Neural crest cell (in vitro differentiated cells): ENCODE data around the gene ETV6. TPM values are rescaled to one million over a fixed set of nuclear protein-coding genes. Genes with fewer than 3 reads are reported as not detected.

Experiments
- DNase-seq: peaks from one replicate; pipeline ENCODE4 v3.0.0; 2021; ENCODE audit warnings: low read depth, mixed read lengths, low spot score
- H3K27ac Mint-ChIP-seq: one replicate; pipeline ENCODE4 v1.8.0; 2021; ENCODE audit warnings: mild to moderate bottlenecking, mixed read lengths; ENCODE audit not compliant: unreplicated experiment
- H3K27me3 Mint-ChIP-seq: 2 replicates; pipeline ENCODE4 v1.8.0; 2021; ENCODE audit warnings: low read depth, mild to moderate bottlenecking, mixed read lengths
- H3K36me3 Mint-ChIP-seq: 2 replicates; pipeline ENCODE4 v1.8.0; 2021; ENCODE audit warnings: low read depth, mild to moderate bottlenecking, mixed read lengths
- H3K4me1 Mint-ChIP-seq: 2 replicates; pipeline ENCODE4 v1.8.0; 2021; ENCODE audit warnings: mixed read lengths
- H3K4me3 Mint-ChIP-seq: one replicate; pipeline ENCODE4 v1.8.0; 2021; ENCODE audit warnings: mild to moderate bottlenecking, mixed read lengths
- H3K9me3 Mint-ChIP-seq: 2 replicates; pipeline ENCODE4 v1.8.0; 2021; ENCODE audit warnings: mixed read lengths
- total RNA-seq: library from RNA; stranded (reverse); gene quantifications from 2 replicates; pipeline ENCODE4 v1.2.1, GENCODE V29; 2021
- TF ChIP-seq, protein P1 (sequence below): fragments of 200-600 bp; sonication (generic); conservative IDR thresholded peaks from 2 replicates; pipeline ENCODE4 v1.5.0; 2021; ENCODE audit warnings: antibody characterized with exemption, mild to moderate bottlenecking

ETV6 gene
- total RNA-seq, 1 donor from 2014 or later = 18.7 TPM

DNA sequence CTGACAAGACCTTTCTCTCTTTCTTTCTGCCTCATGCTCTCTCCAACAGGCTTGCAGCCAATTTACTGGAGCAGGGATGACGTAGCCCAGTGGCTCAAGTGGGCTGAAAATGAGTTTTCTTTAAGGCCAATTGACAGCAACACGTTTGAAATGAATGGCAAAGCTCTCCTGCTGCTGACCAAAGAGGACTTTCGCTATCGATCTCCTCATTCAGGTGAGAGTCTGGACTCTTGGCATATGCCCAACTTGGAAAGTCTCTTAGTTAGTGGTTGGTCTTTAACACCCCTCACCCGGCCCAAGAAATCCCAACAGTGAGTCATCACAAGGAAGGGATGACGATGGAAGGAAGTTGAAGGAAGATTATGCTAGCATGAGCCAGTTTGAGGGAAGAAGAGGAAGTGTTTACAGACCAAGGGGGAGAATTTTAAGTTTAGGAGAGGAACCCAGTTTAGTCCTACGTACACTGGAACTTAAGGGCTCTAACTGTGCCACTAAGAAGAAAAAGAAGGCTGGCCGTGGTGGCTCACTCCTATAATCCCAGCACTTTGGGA is 189.7 kb downstream of the ETV6 start:
- Mint-ChIP-seq H3K4me1 (peaks cover under 1% of the 10 kb centered on the region), H3K36me3 (peaks cover 19% of the 10 kb centered on the region), H3K4me3 (no peak overlapping the region), H3K27ac (peak overlapping the region; percentile 9), H3K9me3 (peaks cover 2% of the 10 kb centered on the region), H3K27me3 (no peaks in the 10 kb centered on the region)
- DNase-seq = no peak
- TF ChIP-seq, protein P1, sequence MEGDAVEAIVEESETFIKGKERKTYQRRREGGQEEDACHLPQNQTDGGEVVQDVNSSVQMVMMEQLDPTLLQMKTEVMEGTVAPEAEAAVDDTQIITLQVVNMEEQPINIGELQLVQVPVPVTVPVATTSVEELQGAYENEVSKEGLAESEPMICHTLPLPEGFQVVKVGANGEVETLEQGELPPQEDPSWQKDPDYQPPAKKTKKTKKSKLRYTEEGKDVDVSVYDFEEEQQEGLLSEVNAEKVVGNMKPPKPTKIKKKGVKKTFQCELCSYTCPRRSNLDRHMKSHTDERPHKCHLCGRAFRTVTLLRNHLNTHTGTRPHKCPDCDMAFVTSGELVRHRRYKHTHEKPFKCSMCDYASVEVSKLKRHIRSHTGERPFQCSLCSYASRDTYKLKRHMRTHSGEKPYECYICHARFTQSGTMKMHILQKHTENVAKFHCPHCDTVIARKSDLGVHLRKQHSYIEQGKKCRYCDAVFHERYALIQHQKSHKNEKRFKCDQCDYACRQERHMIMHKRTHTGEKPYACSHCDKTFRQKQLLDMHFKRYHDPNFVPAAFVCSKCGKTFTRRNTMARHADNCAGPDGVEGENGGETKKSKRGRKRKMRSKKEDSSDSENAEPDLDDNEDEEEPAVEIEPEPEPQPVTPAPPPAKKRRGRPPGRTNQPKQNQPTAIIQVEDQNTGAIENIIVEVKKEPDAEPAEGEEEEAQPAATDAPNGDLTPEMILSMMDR = no peak

DNA sequence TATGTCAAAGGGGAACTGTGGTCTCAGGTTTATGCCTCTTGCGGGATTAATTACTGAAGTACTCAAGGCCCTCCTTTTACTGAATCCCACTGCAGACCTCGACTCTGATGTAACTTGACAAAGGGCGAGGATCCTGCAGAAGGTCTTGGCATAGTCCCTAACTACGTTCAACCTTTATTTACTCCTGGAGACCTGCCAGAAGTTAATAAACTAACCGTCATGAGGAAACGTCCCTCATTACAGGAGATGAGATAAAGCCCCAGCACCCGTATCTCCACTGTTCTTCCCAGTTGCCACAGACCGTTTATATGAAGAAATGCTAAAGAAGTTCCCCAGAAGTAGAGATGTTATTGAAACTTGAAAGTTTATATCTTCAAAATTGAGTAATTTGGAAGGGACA is 190.9 kb downstream of the ETV6 start:
- TF ChIP-seq, protein P1 = no peak
- Mint-ChIP-seq H3K36me3 (peaks cover 19% of the 10 kb centered on the region), H3K4me3 (no peak overlapping the region), H3K27ac (no peak overlapping the region), H3K27me3 (no peaks in the 10 kb centered on the region), H3K4me1 (no peaks in the 10 kb centered on the region), H3K9me3 (peaks cover 2% of the 10 kb centered on the region)
- no peak for DNase-seq

DNA sequence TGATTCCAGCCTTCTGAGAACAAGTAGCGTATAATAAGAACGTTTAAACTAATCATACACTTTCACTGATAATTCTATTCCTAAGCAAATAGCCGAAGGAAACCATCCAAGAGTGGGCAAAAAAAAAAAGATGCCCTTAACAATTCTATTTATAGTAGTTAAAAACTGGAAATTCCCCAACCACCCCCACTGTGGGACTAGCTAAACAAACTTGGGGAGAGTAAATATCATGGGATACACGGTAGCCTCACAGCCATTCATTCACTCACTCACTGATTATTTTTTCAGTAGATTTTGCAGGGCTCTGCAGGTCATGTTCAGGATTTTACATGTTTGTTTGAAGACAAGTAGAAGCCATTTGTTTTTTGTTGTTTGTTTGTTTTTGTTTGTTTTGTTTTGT is 197.0 kb downstream of the ETV6 start:
- H3K27me3 Mint-ChIP-seq = no peaks in the 10 kb centered on the region
- TF ChIP-seq, protein P1 = no peak
- peaks cover 1% of the 10 kb centered on the region for H3K9me3 Mint-ChIP-seq
- no peak overlapping the region for H3K27ac Mint-ChIP-seq
- H3K36me3 Mint-ChIP-seq = peaks cover 9% of the 10 kb centered on the region
- peaks cover 10% of the 10 kb centered on the region for H3K4me1 Mint-ChIP-seq
- no peak overlapping the region for H3K4me3 Mint-ChIP-seq
- DNase-seq = no peak

DNA sequence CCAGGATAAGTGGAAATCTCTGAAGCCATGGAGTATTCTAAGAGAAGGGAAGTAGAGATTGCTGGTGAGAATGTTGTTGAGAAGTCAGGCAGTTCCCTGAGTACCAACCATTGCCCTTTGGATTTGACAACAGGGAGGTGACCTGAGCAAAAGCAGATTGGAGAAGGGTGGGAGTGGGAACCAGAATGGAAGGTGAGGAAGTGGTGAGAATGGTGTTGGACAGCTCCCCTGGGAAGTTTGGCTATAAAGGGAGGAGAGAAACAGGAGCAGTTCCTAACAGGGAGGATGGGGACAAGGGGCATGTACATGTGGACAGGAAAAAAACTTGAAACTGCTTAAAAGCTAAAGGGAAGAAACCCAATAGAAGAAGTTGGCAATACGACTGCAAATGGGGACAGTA is 198.1 kb downstream of the ETV6 start:
- H3K36me3 Mint-ChIP-seq = peaks cover 5% of the 10 kb centered on the region
- H3K27ac Mint-ChIP-seq = no peak overlapping the region
- peaks cover 17% of the 10 kb centered on the region for H3K4me1 Mint-ChIP-seq
- no peak for DNase-seq
- no peak overlapping the region for H3K4me3 Mint-ChIP-seq
- H3K9me3 Mint-ChIP-seq = no peaks in the 10 kb centered on the region
- H3K27me3 Mint-ChIP-seq = no peaks in the 10 kb centered on the region
- TF ChIP-seq, protein P1 = no peak

DNA sequence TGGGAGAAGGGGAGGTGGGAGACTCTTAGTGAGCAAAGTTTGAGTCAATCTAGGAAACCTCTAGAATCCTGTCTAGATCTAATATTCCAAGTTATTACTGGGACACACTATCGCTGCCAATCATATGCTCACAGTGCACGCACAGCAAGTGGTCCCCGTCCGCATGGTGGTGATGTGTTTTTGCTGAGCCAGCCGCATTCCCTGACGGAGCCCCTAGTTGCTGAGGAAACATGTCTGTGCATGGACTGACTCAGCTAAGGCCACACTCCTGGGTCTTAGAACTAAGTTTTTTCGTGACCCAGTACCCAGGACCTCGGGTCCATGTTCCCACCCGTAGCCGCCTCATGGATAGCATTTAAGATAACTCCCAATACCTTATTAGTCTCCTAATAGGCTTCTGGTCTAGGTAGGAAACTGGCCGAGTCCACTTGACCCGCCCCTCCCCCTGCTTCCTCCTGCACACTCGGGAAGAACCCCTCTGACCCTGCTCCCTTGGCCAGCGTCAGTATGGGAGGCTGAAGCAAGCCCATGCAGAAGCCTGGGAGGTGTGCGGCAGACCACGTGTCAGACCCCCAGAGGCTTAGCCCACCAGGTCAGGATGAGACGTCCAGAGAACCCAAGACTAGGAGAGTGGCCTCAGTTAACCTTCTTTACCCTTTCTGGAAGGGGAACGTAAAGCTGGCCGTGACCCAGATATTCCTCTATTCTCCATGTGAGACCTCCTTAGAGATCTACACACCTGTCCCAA is 200.5 kb downstream of the ETV6 start:
- no peaks in the 10 kb centered on the region for H3K27me3 Mint-ChIP-seq
- TF ChIP-seq, protein P1 = no peak
- H3K36me3 Mint-ChIP-seq = peaks cover 11% of the 10 kb centered on the region
- H3K9me3 Mint-ChIP-seq = no peaks in the 10 kb centered on the region
- H3K4me3 Mint-ChIP-seq = no peak overlapping the region
- H3K4me1 Mint-ChIP-seq = peaks cover 25% of the 10 kb centered on the region
- DNase-seq = no peak
- H3K27ac Mint-ChIP-seq = no peak overlapping the region
